CD8-positive, alpha-beta memory T cell (primary cell): Measurements from ENCODE around the gene CEP112. TPM values are rescaled to one million over a fixed set of nuclear protein-coding genes. Genes with fewer than 3 reads are reported as not detected.

ENCODE experiments used
- CTCF ChIA-PET: fragments of 350-600 bp; sonication (Branson Sonifier 250); formaldehyde crosslinking; loops from one replicate; lab custom pipeline; 2021; ENCODE audit warnings: antibody characterized with exemption; lab: Charles Lee
- POLR2A ChIA-PET: fragments of 350-600 bp; sonication (Branson Sonifier 250); formaldehyde crosslinking; loops from one replicate; lab custom pipeline; 2021; ENCODE audit warnings: antibody characterized with exemption; lab: Charles Lee
- DNase-seq, 5 donors: peaks; one replicate each; pipeline versions ENCODE4 v3.0.0 to v3.0.0-alpha.2; 2020 to 2022; ENCODE audit warnings: mixed read lengths in 1 of 5
- H3K27ac ChIP-seq: one replicate; pipeline ENCODE4 v1.7.0; 2013; ENCODE audit warnings: low read depth, mild to moderate bottlenecking, low read length, moderate library complexity
- H3K27me3 ChIP-seq: 2 replicates; pipeline ENCODE4 v1.7.0; 2013; ENCODE audit warnings: low read length, mild to moderate bottlenecking; ENCODE audit not compliant: insufficient read depth, poor library complexity, severe bottlenecking
- H3K36me3 ChIP-seq: 2 replicates; pipeline ENCODE4 v1.7.0; 2013; ENCODE audit warnings: mild to moderate bottlenecking, low read length, moderate library complexity; ENCODE audit not compliant: insufficient read depth
- H3K4me1 ChIP-seq: 2 replicates; pipeline ENCODE4 v1.7.0; 2013; ENCODE audit warnings: mild to moderate bottlenecking, low read length, moderate library complexity; ENCODE audit not compliant: insufficient read depth
- H3K4me3 ChIP-seq: 2 replicates; pipeline ENCODE4 v1.7.0; 2013; ENCODE audit warnings: mild to moderate bottlenecking, low read length
- H3K9me3 ChIP-seq: 2 replicates; pipeline ENCODE4 v1.7.0; 2013; ENCODE audit warnings: mild to moderate bottlenecking, low read length
- H3K27ac Mint-ChIP-seq, 8 donors: one replicate each; pipeline ENCODE4 v1.8.0; 2020 to 2021; ENCODE audit warnings: mixed read lengths in 8 of 8, mild to moderate bottlenecking in 6 of 8, inconsistent platforms in 3 of 8, moderate library complexity in 3 of 8
- H3K27me3 Mint-ChIP-seq, 2 donors: one replicate each; pipeline ENCODE4 v1.8.0; 2020 to 2021; ENCODE audit warnings: mixed read lengths in 2 of 2, mild to moderate bottlenecking in 1 of 2, moderate library complexity in 1 of 2
- H3K36me3 Mint-ChIP-seq, 3 donors: one replicate each; pipeline ENCODE4 v1.8.0; 2020 to 2021; ENCODE audit warnings: mixed read lengths in 3 of 3, inconsistent platforms in 1 of 3, mild to moderate bottlenecking in 1 of 3
- H3K4me1 Mint-ChIP-seq, 3 donors: one replicate each; pipeline ENCODE4 v1.8.0; 2020 to 2021; ENCODE audit warnings: mixed read lengths in 3 of 3, inconsistent platforms in 1 of 3, mild to moderate bottlenecking in 1 of 3
- H3K4me3 Mint-ChIP-seq, 7 donors: one replicate each; pipeline ENCODE4 v1.8.0; 2020 to 2021; ENCODE audit warnings: mixed read lengths in 7 of 7, mild to moderate bottlenecking in 6 of 7, moderate library complexity in 4 of 7, inconsistent platforms in 2 of 7
- H3K9me3 Mint-ChIP-seq, 5 donors: one replicate each; pipeline ENCODE4 v1.8.0; 2020 to 2022; ENCODE audit warnings: mixed read lengths in 5 of 5, mild to moderate bottlenecking in 3 of 5, moderate library complexity in 2 of 5, inconsistent platforms in 1 of 5
- polyA plus RNA-seq: library from polyadenylated mRNA; unstranded; fragments of 300-500 nt; fragmentation: Illumina TruSeq; gene quantifications from one replicate; pipeline ENCODE4 v1.2.3, GENCODE V29; 2021
- total RNA-seq, 2 experiments: library from RNA; stranded (reverse); gene quantifications; one replicate each; pipeline ENCODE4 v1.2.3, GENCODE V29; 2021

Gene CEP112
- total and polyA plus RNA-seq, 3 experiments from 2014 or later, result 0.64 to 4.5 (median 3.0) TPM

- ChIA-PET CTCF (no interaction called here), POLR2A (no interaction called here)
- H3K27ac Mint-ChIP-seq, result no peak overlapping the region
- H3K27ac ChIP-seq, result no peak overlapping the region
- H3K27me3 ChIP-seq, result no peaks in the 10 kb centered on the region
- no peak overlapping the region for H3K4me3 Mint-ChIP-seq
- H3K9me3 ChIP-seq, result no peaks in the 10 kb centered on the region
- DNase-seq, result no peak
- no peaks in the 10 kb centered on the region for H3K4me1 ChIP-seq
- H3K4me3 ChIP-seq, result no peak overlapping the region
- no peaks in the 10 kb centered on the region for H3K4me1 Mint-ChIP-seq
- peaks cover 8 to 26% (median 22%) of the 10 kb centered on the region in 5 donors for H3K9me3 Mint-ChIP-seq
- peaks cover 2 to 25% (median 4%) of the 10 kb centered on the region in 3 donors for H3K36me3 Mint-ChIP-seq
- H3K27me3 Mint-ChIP-seq, result peaks cover 7 to 11% of the 10 kb centered on the region in 2 donors
- H3K36me3 ChIP-seq, result no peaks in the 10 kb centered on the region
Observed at GRCh38 chr17:66018786-66019185, 173.1 kb downstream of the CEP112 start.

- peaks cover 0 to 8% (median 6%) of the 10 kb centered on the region in 5 donors for H3K9me3 Mint-ChIP-seq
- H3K27ac Mint-ChIP-seq, result no peak overlapping the region
- H3K36me3 ChIP-seq, result no peaks in the 10 kb centered on the region
- no peak overlapping the region for H3K4me3 ChIP-seq
- H3K4me1 Mint-ChIP-seq, result no peaks in the 10 kb centered on the region
- H3K27me3 Mint-ChIP-seq, result peaks cover 11 to 13% of the 10 kb centered on the region in 2 donors
- H3K36me3 Mint-ChIP-seq, result peaks cover 0 to 11% (median 4%) of the 10 kb centered on the region in 3 donors
- no peaks in the 10 kb centered on the region for H3K9me3 ChIP-seq
- DNase-seq, result no peak
- CTCF ChIA-PET, result no interaction called here
- no peaks in the 10 kb centered on the region for H3K27me3 ChIP-seq
- POLR2A ChIA-PET, result no interaction called here
- no peaks in the 10 kb centered on the region for H3K4me1 ChIP-seq
- no peak overlapping the region for H3K27ac ChIP-seq
- no peak overlapping the region for H3K4me3 Mint-ChIP-seq
Observed at GRCh38 chr17:66016231-66016630, 175.7 kb downstream of the CEP112 start.

GRCh38 chr17:66008680-66009079, 183.3 kb downstream of the CEP112 start:
- Mint-ChIP-seq H3K36me3 (peaks cover 0 to 10% (median 2%) of the 10 kb centered on the region in 3 donors), H3K27ac (no peak overlapping the region), H3K9me3 (peaks cover 0 to 15% (median 0%) of the 10 kb centered on the region in 5 donors), H3K4me3 (no peak overlapping the region), H3K4me1 (no peaks in the 10 kb centered on the region), H3K27me3 (peaks cover 0 to 8% of the 10 kb centered on the region in 2 donors)
- ChIA-PET CTCF (no interaction called here), POLR2A (no interaction called here)
- Histone ChIP-seq H3K4me3 (no peak overlapping the region), H3K27ac (no peak overlapping the region), H3K9me3 (no peaks in the 10 kb centered on the region), H3K27me3 (no peaks in the 10 kb centered on the region), H3K36me3 (no peaks in the 10 kb centered on the region), H3K4me1 (no peaks in the 10 kb centered on the region)
- no peak for DNase-seq

GRCh38 chr17:66006654-66007053, 185.3 kb downstream of the CEP112 start:
- POLR2A ChIA-PET, result no interaction called here
- CTCF ChIA-PET, result no interaction called here
- no peaks in the 10 kb centered on the region for H3K4me1 ChIP-seq

GRCh38 chr17:66002812-66003211, 189.1 kb downstream of the CEP112 start:
- Histone ChIP-seq H3K36me3 (no peaks in the 10 kb centered on the region), H3K27ac (no peak overlapping the region), H3K9me3 (no peaks in the 10 kb centered on the region), H3K4me3 (no peak overlapping the region), H3K4me1 (no peaks in the 10 kb centered on the region), H3K27me3 (no peaks in the 10 kb centered on the region)
- no peak for DNase-seq
- H3K36me3 Mint-ChIP-seq, result peaks cover 0 to 17% (median 0%) of the 10 kb centered on the region in 3 donors
- no peak overlapping the region for H3K27ac Mint-ChIP-seq
- H3K9me3 Mint-ChIP-seq, result peaks cover 0 to 5% (median 0%) of the 10 kb centered on the region in 5 donors
- peaks cover 0 to 2% of the 10 kb centered on the region in 2 donors for H3K27me3 Mint-ChIP-seq
- ChIA-PET POLR2A (no interaction called here), CTCF (no interaction called here)
- H3K4me1 Mint-ChIP-seq, result peaks cover 0 to 5% (median 0%) of the 10 kb centered on the region in 3 donors
- no peak overlapping the region for H3K4me3 Mint-ChIP-seq

More at GRCh38 chr17:66006654-66007053, 185.3 kb downstream of the CEP112 start:
- H3K36me3 Mint-ChIP-seq, result peaks cover 0 to 10% (median 0%) of the 10 kb centered on the region in 3 donors
- no peaks in the 10 kb centered on the region for H3K4me1 Mint-ChIP-seq
- no peak overlapping the region for H3K27ac Mint-ChIP-seq
- H3K27me3 Mint-ChIP-seq, result peaks cover 0 to 2% of the 10 kb centered on the region in 2 donors
- Histone ChIP-seq H3K4me3 (no peak overlapping the region), H3K9me3 (no peaks in the 10 kb centered on the region), H3K36me3 (no peaks in the 10 kb centered on the region), H3K27me3 (no peaks in the 10 kb centered on the region), H3K27ac (no peak overlapping the region)
- DNase-seq, result no peak
- peaks cover 0 to 12% (median 0%) of the 10 kb centered on the region in 5 donors for H3K9me3 Mint-ChIP-seq
- no peak overlapping the region for H3K4me3 Mint-ChIP-seq

- peaks cover 0 to 5% (median 0%) of the 10 kb centered on the region in 3 donors for H3K4me1 Mint-ChIP-seq
- no peak overlapping the region for H3K4me3 ChIP-seq
- CTCF ChIA-PET, result no interaction called here
Observed at GRCh38 chr17:66002063-66002585, 189.8 kb downstream of the CEP112 start.

GRCh38 chr17:66000216-66000615, 191.7 kb downstream of the CEP112 start:
- no peak overlapping the region for H3K4me3 Mint-ChIP-seq
- Histone ChIP-seq H3K36me3 (no peaks in the 10 kb centered on the region), H3K4me3 (no peak overlapping the region), H3K27me3 (no peaks in the 10 kb centered on the region), H3K4me1 (no peaks in the 10 kb centered on the region), H3K9me3 (no peaks in the 10 kb centered on the region), H3K27ac (no peak overlapping the region)
- no peaks in the 10 kb centered on the region for H3K27me3 Mint-ChIP-seq
- POLR2A ChIA-PET, result no interaction called here
- H3K9me3 Mint-ChIP-seq, result peaks cover 0 to 5% (median 0%) of the 10 kb centered on the region in 5 donors
- no peak for DNase-seq
- peaks cover 0 to 17% (median 0%) of the 10 kb centered on the region in 3 donors for H3K36me3 Mint-ChIP-seq
- H3K4me1 Mint-ChIP-seq, result peaks cover 0 to 5% (median 0%) of the 10 kb centered on the region in 3 donors
- peak overlapping the region in 1 of 8 donors; percentile 88 for H3K27ac Mint-ChIP-seq
- CTCF ChIA-PET, result no interaction called here

More at GRCh38 chr17:66002063-66002585, 189.8 kb downstream of the CEP112 start:
- no peak overlapping the region for H3K4me3 Mint-ChIP-seq
- H3K27ac ChIP-seq, result no peak overlapping the region
- H3K27me3 ChIP-seq, result no peaks in the 10 kb centered on the region
- peaks cover 0 to 2% of the 10 kb centered on the region in 2 donors for H3K27me3 Mint-ChIP-seq
- H3K9me3 Mint-ChIP-seq, result peaks cover 0 to 5% (median 0%) of the 10 kb centered on the region in 5 donors
- POLR2A ChIA-PET, result no interaction called here
- peaks cover 0 to 17% (median 0%) of the 10 kb centered on the region in 3 donors for H3K36me3 Mint-ChIP-seq
- no peak for DNase-seq
- no peaks in the 10 kb centered on the region for H3K9me3 ChIP-seq
- H3K4me1 ChIP-seq, result no peaks in the 10 kb centered on the region
- no peaks in the 10 kb centered on the region for H3K36me3 ChIP-seq
- no peak overlapping the region for H3K27ac Mint-ChIP-seq

GRCh38 chr17:65998675-65999074, 193.3 kb downstream of the CEP112 start:
- CTCF ChIA-PET, result no interaction called here

More at GRCh38 chr17:65998675-65999074, 193.3 kb downstream of the CEP112 start:
- Histone ChIP-seq H3K36me3 (no peaks in the 10 kb centered on the region), H3K27me3 (no peaks in the 10 kb centered on the region), H3K4me3 (no peak overlapping the region), H3K4me1 (no peaks in the 10 kb centered on the region), H3K9me3 (no peaks in the 10 kb centered on the region), H3K27ac (no peak overlapping the region)
- Mint-ChIP-seq H3K9me3 (peaks cover 0 to 5% (median 0%) of the 10 kb centered on the region in 5 donors), H3K4me1 (peaks cover 0 to 5% (median 0%) of the 10 kb centered on the region in 3 donors), H3K4me3 (no peak overlapping the region), H3K36me3 (peaks cover 0 to 12% (median 0%) of the 10 kb centered on the region in 3 donors), H3K27ac (no peak overlapping the region), H3K27me3 (no peaks in the 10 kb centered on the region)
- POLR2A ChIA-PET, result no interaction called here
- DNase-seq, result no peak
